GM18907 (cell line): ENCODE data around the gene ITIH6.
"Not testable (repeated sequence)": the region's sequence is repeated elsewhere in the genome, so short reads cannot be mapped to it uniquely, and the experiment has no call there.

Source experiments
- ATAC-seq: cut with Tn5 transposase; IDR thresholded peaks from one replicate; pipeline ENCODE4 v1.9.1; 2021; ENCODE audit warnings: mild to moderate bottlenecking, moderate library complexity; ENCODE audit not compliant: unreplicated experiment

ITIH6 gene

DNA sequence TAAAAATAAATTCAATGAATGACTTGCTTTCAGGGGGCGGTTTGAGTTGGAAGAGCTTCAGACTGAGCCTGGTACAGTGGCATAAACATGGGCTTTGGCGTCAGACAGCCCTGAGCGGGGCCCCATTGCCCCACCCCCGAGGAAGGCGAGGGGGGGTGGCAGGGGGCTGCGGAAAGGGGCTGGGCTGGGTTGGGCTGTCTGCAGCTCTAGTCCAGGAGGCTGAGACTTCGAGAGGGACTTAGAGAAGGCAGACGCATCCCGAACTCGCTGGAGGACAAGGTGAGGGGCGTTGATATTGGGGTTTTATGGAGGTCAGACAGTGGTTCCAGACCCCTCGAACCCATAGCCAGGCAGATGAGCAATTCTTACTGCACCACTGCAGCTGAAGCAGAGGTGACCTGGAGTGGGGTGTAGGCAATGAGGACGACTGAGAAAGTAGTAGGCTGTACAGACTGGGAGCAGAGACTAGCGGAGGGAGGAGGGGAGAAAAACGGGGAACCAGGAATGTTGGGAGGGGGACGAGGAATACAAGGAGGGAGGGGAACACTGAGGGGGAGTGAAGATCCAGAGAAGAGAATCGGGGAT is 9.6 kb upstream of the ITIH6 start, which contains the start of gene MAGED2:
TSS of gene MAGED2 (plus strand) at position 222 of the 585 bp plus-strand sequence. CDS start 1,587 bp downstream, outside the sequence.
- ATAC-seq, result no peak

DNA sequence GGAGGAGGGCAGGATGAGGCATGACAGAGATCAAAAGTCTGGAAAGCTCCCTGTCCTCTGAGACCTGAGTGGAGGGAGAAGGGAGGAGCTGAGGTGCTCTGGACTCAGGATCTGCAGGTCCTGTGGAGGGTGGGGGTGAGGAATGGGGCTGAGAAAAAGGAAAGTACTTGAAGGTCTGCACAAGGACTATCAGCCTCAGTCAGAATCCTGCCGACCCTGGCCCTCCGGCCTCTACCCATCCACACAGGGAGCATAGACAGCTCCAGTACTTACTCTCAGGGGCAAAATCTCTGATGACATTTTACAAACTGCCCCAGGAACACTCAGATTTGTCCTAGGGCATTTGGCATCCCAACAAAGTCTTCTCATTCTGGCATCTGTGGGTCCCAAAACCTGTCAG is 991 bp upstream of the ITIH6 start:
- ATAC-seq, result no peak

DNA sequence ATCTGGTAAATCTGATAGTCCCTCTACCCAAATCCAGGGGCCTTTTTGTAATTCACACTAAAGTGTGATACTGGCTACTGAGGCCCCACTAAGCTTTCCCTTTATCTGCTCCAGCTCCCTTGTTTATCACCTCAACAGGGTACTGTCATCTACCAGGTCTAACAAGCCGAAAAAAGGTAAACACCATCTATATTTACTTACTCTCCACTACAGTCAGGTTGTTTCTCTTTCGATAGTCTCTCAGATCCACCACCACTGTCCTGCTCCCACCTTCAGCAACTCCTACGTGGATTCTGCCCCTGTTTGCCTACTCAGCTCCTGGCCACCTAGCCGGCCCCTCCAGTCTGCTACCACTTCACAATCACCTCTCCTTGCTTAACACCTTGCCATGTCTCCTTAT is 3.3 kb downstream of the ITIH6 start:
- no peak for ATAC-seq

DNA sequence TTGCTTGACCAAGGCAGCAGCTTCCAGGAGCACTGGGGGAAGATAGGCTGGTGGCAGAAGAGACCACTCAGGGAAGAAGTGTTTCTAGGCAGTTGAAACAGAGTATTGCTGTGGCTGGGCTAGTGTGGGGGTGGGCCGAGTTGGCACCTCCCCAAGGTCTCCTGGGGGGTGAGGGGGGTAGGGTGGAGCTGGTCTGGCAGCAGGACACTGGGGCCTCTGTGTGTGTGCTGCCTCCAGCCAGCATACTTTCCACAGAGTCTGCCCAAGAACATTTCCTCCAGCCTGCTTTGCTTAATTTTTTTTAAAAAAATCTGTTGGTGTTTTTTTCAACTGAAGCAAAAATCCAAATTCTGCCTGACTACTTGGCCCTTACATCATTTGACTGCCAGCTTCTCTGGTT is 4.0 kb downstream of the ITIH6 start:
- ATAC-seq, result no peak

DNA sequence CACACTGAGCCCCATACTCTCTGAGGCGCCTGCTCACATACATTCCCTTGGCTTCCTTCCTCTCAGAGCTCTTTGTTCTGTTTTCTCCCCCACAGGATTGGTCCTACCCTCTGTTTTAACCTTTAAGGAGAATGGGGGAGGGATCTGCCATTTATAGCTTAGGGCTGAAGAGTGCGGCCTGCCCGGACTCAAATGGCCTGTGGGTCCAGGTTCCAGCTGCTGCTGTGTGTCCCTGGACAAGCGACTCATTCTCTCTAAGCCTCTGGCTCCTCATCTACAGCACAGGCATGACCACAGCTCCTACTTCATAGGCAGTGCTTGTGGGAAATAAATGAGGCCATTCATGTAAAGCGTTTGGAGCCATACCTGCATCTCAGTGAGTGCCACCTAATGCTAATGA is 8.7 kb downstream of the ITIH6 start:
- not testable (repeated sequence) for ATAC-seq

DNA sequence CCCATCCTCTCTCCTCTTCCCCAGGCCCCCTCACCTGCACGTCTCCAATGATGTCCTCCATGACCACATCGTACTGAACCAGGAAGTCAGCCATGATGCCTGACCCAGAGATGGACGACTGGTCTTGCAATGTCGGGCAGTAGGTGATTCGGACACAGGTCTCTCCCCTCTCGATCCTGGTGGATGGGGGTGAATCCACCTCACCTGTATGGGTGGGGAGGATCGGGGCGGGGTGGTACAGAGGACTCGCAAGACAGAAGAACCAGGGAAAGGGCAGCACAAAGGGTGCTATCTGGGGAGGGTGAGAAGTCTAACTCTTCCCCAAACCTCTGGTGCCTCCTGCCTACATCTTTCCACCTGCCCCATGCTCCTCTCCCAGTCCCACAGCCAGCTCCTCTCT is 9.6 kb downstream of the ITIH6 start:
- no peak for ATAC-seq

DNA sequence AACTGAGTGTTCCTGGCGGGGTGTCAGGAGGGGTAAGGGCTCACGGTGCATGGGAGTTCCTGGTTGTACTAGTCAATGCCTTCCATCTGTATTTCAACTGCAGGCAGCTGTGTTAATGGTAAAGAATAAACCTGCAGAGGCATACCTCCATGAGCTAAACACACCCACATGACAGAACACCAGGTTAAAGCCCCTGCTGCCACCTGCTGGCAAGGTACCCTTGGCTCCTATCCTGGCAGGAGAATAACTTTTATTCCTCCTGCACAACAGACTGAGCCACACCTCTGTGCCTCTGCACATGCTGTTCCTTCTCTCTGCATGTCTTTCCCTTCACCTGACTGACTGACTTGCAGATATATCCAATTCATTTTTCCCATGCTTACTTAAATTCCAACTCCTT is 11.1 kb downstream of the ITIH6 start:
- no peak for ATAC-seq

DNA sequence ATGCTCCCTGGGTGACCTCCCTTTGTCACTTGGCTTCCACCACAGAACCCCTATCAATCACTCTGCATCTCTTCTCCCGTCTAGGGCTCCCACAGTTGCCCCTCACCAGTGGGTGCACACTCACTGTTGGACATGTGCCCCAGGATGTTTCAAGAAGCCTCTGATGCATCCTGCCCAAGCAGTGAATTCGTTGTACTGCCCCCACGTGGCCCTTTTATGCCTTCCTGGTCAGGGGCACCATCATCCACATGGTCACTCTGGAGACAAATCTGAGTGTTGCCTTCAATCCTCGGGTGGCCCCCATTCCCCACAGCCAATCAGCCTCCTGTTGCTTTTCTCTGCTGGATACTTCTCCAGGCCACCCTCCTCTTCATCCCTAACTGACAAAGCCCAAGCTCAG is 12.2 kb downstream of the ITIH6 start:
- no peak for ATAC-seq

DNA sequence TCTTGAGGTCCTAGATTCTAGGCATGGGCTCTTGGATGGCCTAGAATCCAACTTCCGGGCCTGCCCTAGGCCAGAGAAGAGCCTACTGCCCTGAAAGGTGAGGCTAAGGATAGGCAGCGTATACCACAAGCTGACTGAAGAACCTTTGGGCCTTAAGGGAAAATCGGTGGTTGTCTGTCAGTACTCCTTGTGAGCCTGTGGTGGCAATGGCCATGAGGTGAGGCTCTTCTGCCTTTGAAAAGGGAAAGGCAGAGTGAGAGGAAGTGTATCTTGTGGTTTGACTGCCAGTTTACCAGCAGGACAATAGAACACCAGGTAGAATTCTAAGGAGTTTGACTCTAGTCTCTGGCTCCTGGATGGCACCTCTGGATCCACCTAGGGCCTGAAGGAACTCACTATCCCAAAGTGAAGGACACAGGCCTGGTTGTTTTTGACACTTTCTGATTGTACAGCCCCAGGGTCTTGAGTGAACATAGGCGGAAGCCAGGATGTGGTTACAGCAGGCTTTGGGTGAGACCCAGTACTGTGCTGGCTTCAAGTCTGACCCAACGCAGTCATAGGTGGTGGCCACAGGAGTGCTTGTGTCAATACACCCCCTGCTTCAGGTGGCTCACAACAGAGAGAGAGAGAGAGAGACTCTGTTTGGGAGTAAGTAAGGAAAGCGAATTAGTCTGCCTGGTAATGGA is 20.9 kb downstream of the ITIH6 start:
- no peak for ATAC-seq

DNA sequence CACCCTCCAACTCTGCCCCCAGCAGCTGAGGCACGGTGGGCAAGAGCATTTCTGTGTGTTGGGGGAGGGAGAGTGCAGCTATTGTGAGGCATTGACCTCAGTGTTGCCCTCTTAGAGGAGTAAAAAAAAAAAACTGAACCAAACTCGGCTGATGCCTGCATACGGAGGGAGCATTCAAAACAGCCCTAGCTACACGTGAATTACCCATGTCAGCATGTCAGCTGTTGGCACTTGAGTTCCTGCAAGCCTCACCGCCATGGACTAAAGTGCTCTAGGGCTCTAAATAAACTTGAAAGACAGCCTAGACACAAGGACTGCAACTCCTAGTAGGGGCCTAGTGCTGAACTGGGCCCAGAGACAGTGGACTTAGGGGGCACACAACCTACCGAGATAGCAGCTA is 22.0 kb downstream of the ITIH6 start:
- no peak for ATAC-seq

DNA sequence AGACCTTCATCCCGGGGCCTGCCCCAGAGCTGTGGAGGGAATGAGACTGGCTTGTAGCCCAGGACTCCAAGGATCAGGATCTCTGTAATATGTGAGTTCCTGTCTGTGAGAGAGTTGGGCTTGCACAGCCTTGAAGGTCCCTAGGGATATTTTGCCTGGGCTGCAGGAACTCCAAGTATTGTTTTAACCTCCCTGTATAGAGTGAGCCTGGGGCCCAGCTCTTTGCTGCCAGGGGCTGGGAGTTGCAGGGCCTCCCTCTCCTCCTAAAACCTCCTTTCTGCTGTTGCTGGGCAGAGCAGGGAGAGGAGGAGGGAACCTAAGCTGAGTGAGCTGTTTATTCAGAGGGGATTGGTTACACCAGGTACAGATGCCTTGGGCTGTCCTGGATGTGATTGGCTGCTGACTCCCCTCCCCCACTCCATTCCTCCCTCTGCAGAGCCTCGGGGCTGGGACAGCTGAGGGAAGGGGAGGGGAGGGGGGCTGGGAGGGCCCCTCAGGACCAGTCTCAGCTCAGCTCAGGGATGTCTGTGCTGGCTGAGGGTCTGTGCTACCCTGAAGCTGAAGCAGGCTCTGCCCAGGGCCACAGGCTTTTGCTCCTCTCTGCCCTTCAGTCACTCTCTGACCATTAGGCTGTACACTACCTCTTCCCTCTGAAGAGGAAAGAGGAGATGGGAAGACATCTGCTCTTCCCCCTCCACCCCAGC is 23.5 kb downstream of the ITIH6 start:
- not testable (repeated sequence) for ATAC-seq

DNA sequence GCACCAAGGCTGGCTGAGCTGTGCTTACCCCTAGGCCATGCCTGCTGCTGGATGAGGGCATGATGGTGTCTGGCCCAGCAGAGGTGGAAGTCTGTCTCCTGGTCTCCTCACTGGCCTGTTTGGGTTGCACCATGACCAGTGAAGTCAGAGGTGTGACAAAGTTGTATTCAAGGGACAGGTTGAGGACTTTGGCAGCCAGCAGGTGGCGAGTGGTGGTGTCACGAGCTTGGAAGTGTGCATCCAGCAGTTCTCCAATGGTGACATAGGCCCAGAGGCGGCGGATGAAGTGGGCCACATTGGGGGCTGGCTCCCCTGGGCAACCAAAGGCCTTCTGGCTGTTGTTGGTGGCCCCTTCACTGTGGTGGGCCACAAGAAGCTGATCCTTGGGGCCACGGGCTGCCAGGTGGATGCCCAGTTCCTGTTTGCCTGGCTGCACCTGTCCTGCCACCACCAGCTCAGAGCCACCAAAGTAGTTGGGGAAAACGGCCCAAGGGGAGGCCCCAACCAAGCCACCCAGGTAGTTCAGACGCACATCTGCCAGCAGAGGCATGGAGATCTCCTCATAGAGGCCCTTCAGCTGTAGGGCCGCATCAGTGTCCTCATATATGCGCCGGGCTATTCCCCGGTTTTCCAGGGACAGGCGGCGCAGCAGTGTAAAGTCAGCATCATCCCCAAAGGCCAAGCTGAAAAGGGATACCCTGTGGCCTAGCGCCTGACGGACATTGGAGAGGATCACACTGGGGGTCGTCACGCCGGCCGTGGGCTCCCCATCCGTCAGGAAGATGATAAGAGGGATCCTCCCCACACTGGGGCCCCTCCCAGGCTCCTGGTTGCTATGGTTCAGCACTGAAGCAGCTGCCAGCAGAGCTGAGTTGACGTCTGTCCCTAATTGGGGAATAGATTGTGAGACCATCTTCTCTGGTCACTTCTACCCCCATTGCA is 39.7 kb downstream of the ITIH6 start:
- ATAC-seq, result no peak

DNA sequence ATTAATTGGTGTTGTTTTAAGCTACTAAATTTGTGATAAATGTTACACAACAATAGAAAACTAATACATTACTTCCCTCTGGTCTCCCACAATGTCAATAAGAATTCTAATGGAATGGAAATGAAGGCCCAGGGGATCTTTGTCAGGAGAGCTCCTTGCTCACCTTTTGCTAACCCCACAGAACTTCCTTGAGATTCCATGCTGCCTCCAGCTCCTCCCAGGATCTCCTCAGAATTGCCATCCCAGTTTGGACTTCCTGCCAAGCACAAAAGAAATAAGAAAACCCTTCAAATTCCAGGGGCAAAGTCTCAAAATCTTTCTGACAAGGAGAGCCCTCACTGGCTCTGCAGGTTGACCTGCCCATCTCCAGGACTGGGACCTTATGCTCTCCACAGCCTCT is 43.2 kb downstream of the ITIH6 start:
- ATAC-seq, result no peak

DNA sequence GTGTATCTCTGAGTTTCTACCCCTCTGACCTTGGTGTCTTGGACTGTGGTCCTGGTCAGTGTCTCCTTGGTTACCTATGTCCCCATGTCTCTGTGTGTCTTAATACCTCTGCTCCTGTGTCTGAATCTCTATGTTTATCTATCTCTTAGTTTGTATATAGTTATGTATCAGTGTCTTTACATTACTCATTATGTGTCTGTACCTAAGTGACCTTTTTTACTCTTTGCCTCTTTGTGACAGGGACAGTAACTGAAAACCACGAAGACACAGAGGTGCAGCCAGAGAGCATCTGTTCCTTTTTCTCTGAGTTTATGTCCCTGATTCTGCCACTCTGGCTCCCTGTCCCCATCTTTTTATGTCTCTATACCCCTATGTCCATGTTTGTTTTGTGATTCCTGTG is 49.4 kb downstream of the ITIH6 start:
- ATAC-seq, result no peak

DNA sequence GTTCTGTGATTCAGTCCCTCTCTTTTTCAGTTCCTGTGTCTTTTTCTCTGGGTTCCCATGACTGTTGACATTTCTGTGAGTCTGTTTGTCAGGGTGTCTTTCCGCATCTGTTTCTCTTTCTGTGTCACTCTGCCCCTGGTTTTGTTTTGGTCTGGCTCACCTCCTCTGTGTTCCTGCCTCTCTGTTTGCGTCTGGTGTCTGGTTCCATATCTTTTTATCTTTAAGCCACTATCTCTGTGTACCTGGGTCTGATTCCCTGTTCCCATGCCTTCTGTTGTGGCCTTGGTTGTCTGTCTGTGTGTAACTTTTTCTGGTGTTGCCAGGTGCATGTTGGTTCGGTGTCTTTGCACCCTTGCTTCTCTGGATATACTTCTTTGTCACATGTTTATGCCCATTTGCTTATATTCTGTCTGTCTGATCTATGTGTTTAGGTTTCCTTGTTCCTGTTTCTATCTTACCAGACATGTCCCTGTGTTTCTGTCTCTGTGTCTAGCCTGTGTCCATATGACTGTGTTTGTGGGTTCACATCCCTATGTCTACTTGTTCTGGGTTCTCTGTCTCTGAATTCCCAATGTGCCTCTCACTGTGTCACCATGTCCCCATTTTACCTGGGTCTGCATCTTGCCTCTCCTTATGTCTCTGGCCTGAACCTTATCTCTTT is 50.2 kb downstream of the ITIH6 start:
- no peak for ATAC-seq

DNA sequence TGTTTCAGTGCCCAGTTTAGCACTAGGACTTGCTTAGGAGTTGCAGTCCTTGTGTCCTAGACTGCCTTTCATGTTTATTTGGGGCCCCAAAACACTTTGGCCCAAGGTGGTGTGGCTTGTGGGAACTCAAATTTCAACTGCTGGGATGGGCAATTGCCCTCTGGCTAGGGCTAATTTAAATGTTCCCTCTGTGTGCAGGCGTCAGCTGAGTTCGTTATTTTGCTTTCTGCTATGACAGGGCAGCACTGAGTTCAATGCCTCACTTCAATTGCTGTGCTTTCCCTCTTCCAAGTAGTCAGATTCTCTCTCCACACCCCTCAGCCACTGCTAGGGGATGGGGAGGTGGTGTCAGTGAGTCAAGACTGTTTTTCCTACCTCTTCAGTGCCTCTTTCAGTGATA is 51.1 kb downstream of the ITIH6 start:
- ATAC-seq, result no peak

DNA sequence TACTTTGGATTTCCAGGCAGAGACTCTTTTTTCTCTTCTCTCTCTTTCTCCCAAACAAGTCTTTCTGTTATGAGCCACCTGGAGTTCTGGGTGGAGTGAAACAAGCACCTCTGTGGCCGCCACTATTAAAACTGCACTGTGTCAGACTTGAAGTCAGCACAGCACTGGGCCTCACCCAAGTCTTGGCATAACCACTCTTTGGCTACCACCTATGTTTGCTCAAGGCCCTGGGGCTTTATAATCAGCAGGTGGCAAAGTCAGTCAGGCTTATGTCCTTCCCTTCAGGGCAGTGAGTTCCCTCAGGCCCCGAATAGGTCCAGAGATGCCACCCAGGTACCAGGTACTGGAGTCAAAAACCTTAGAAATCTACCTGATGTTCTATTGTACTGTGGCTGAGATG is 52.4 kb downstream of the ITIH6 start:
- no peak for ATAC-seq

DNA sequence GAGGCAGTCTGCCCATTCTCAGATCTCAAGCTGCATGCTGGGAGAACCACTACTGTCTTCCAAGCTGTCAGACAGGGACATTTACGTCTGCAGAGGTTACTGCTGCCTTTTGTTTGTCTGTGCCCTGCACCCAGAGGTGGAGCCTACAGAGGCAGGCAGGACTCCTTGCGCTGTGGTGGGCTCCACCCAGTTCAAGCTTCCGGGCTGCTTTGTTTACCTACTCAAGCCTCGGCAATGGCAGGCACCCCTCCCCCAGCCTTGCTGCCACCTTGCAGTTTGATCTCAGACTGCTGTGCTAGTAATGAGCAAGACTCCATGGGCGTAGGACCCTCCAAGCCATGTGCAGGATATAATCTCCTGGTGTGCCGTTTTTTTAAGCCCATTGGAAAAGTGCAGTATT is 59.5 kb downstream of the ITIH6 start:
- not testable (repeated sequence) for ATAC-seq

DNA sequence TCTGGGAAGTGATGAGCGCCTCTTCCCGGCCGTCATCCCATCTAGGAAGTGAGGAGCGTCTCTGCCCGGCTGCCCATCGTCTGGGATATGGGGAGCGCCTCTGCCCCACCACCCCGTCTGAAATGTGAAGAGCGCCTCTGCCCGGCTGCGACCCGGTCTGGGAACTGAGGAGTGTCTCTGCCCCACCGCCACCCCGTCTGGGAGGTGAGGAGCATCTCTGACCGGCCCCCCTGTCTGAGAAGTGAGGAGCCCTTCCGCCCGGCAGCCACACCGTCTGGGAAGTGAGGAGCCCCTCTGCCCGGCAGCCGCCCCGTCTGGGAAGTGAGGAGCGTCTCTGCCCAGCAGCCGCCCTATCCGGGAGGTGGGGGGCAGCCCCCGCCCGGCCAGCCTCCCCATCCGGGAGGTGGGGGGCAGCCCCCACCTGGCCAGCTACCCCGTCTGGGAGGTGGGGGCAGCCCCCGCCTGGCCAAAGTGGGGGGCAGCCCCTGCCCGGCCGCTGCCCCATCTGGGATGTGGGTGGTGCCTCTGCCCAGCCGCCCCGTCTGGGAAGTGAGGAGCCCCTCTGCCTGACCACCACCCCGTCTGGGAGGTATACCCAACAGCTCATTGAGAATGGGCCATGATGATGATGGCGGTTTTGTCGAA is 61.6 kb downstream of the ITIH6 start:
- not testable (repeated sequence) for ATAC-seq

DNA sequence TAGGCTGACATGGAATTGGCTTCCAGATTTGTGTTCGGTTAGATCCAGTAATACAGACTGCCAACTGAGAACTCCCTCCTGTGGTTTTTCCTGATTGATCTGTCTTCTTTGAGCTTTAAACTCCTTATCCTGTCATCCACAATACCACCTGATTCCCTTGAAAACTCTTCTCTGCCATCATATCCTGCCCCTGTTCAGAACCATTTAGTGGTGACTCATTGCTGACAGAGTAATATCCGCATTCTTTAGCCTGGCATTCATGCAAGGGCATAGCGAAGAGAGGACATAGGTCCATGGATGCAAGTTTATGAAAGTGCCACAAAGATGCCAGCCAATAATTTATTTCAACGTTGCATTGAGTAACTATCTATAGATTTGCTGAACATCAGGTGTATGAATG is 76.6 kb downstream of the ITIH6 start:
- no peak for ATAC-seq
